Measurements from ENCODE around the gene PEAK3.

DNA sequence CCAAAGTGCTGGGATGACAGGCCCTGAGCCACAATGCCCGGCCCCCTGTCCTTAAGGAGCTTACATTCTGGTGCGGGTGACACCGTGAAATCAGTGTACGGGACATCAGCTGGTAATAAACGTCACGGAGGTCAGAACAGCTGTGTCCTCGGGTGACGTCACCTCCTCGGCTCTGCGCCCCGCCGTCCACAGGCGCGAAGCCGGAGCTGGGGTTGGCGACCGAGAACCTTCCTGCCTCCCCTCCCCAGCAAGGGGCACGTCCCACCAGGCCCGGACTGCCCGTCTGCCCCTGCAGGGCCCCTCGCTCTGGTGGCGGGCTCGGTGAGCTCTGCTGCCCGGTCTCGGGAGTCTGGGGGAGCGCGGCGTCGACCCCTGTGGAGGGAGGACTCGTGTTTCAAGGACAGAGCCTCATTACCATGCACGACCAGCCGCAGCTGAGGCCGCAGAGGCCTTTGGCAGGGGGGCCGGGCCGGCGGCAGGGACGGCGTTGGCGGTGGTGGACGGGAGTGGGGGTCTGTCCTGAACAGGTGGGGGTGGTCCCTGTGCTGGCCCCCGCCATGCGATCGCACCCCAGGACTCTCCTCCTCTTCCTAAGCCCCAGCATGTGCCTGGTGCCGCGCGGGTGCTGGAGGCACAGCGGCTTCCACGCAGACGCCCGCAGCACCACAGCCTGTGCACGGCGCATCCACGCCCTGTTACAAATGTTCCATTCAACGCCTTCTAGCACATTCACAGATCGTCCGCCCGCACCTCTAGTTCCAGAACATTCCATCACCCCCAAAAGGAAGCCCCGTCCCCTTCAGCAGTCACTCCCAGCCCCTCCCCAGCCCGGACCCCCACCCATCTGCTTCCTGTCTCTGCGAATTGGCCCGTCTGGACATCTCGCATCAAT lies 20.6 kb upstream of the PEAK3 start:
- TF ChIP-seq, protein P1, sequence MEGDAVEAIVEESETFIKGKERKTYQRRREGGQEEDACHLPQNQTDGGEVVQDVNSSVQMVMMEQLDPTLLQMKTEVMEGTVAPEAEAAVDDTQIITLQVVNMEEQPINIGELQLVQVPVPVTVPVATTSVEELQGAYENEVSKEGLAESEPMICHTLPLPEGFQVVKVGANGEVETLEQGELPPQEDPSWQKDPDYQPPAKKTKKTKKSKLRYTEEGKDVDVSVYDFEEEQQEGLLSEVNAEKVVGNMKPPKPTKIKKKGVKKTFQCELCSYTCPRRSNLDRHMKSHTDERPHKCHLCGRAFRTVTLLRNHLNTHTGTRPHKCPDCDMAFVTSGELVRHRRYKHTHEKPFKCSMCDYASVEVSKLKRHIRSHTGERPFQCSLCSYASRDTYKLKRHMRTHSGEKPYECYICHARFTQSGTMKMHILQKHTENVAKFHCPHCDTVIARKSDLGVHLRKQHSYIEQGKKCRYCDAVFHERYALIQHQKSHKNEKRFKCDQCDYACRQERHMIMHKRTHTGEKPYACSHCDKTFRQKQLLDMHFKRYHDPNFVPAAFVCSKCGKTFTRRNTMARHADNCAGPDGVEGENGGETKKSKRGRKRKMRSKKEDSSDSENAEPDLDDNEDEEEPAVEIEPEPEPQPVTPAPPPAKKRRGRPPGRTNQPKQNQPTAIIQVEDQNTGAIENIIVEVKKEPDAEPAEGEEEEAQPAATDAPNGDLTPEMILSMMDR (IDR thresholded peaks at IDR 0.05) = no peak
- no peak for TF ChIP-seq POLR2AphosphoS5 (IDR thresholded peaks at IDR 0.05)
- no peak for TF ChIP-seq POLR2A (IDR thresholded peaks at IDR 0.05)

All from breast epithelium (tissue), 3 donors.